Keratinocyte (primary cell): ENCODE measurements around the gene GRAMD4. TPM values are rescaled to one million over a fixed set of nuclear protein-coding genes. Genes with fewer than 3 reads are reported as not detected.

ENCODE experiments used
- DNase-seq: peaks from one replicate; pipeline ENCODE4 v3.0.0-alpha.2; 2011; ENCODE audit warnings: low read depth, missing footprints, low spot score
- FAIRE-seq: peaks from 2 replicates; lab custom pipeline; 2011; peaks lifted over from hg19 to GRCh38; lab: Jason Lieb, UNC
- H2AFZ ChIP-seq: 2 replicates; pipeline ENCODE4 v1.6.0; 2012; ENCODE audit warnings: low read length, control low read depth, inconsistent platforms; ENCODE audit not compliant: control insufficient read depth
- H3K27ac ChIP-seq: 2 replicates; pipeline ENCODE4 v1.5.1; 2011; ENCODE audit warnings: low read length; ENCODE audit not compliant: control insufficient read depth, insufficient read depth
- H3K27me3 ChIP-seq: 3 replicates; pipeline ENCODE4 v1.6.0; 2011; ENCODE audit warnings: low read length; ENCODE audit not compliant: control insufficient read depth, insufficient read depth; ENCODE audit errors: extremely low read depth
- H3K36me3 ChIP-seq, 2 experiments: 2 replicates in 1 of 2; 3 replicates in 1 of 2; pipeline ENCODE4 v1.5.1; 2011; ENCODE audit warnings: low read length in 2 of 2, mild to moderate bottlenecking in 1 of 2; ENCODE audit not compliant: control insufficient read depth in 2 of 2, insufficient read depth in 2 of 2; ENCODE audit errors: extremely low read depth in 1 of 2
- H3K4me1 ChIP-seq: 3 replicates; pipeline ENCODE4 v1.5.1; 2011; ENCODE audit warnings: low read length; ENCODE audit not compliant: control insufficient read depth, insufficient read depth; ENCODE audit errors: extremely low read depth
- H3K4me2 ChIP-seq: 3 replicates; pipeline ENCODE4 v1.6.0; 2011; ENCODE audit warnings: low read depth, low read length; ENCODE audit not compliant: control insufficient read depth, insufficient read depth; ENCODE audit errors: extremely low read depth
- H3K4me3 ChIP-seq, 3 experiments: fragments of 200-600 bp in 1 of 3; sonication (generic) in 1 of 3; 2 replicates in 2 of 3; 3 replicates in 1 of 3; pipeline ENCODE4 v1.5.1; 2011 to 2016; ENCODE audit warnings: low read length in 3 of 3, mild to moderate bottlenecking in 3 of 3, control low read depth in 2 of 3, inconsistent platforms in 1 of 3, low read depth in 1 of 3, mixed read lengths in 1 of 3, mixed run types in 1 of 3, moderate library complexity in 1 of 3; ENCODE audit not compliant: control insufficient read depth in 2 of 3, insufficient read depth in 2 of 3; ENCODE audit errors: extremely low read depth in 1 of 3
- H3K79me2 ChIP-seq: 2 replicates; pipeline ENCODE4 v1.6.0; 2012; ENCODE audit warnings: low read length; ENCODE audit not compliant: control insufficient read depth, insufficient read depth
- H3K9ac ChIP-seq: 3 replicates; pipeline ENCODE4 v1.6.0; 2011; ENCODE audit warnings: low read length; ENCODE audit not compliant: control insufficient read depth, insufficient read depth; ENCODE audit errors: extremely low read depth
- H3K9me1 ChIP-seq: 3 replicates; pipeline ENCODE4 v1.6.0; 2011; ENCODE audit warnings: low read length; ENCODE audit not compliant: control insufficient read depth, insufficient read depth; ENCODE audit errors: extremely low read depth
- H3K9me3 ChIP-seq: 2 replicates; pipeline ENCODE4 v1.5.1; 2012; ENCODE audit warnings: low read depth, low read length; ENCODE audit not compliant: control insufficient read depth
- H4K20me1 ChIP-seq: 3 replicates; pipeline ENCODE4 v1.6.0; 2011; ENCODE audit warnings: low read length; ENCODE audit not compliant: control insufficient read depth, insufficient read depth; ENCODE audit errors: extremely low read depth
- EZH2 ChIP-seq: IDR thresholded peaks from one replicate; pipeline ENCODE4 v1.6.1; 2012; ENCODE audit warnings: inconsistent platforms, mild to moderate bottlenecking, low read length, moderate library complexity
- dilution Hi-C: fragments of 300-500 bp; cut with MboI; formaldehyde crosslinking; loops from one replicate; pipeline ENCODE4 v1.7.0; 2020; ENCODE audit warnings: low sequenced_read_pairs; ENCODE audit not compliant: extremely low pct_ligation_motif_present
- polyA plus RNA-seq, 5 experiments: library from polyadenylated mRNA; depleted of rRNA in 3 of 5; stranded (reverse) in 3 of 5; stranded (forward) in 1 of 5; unstranded in 1 of 5; fragments of >200 nt; gene quantifications; 1 replicate in 1 of 5; 2 replicates in 3 of 5; 3 replicates in 1 of 5; pipeline versions ENCODE4 v1.2.1 to v1.2.3, GENCODE V29; 2011 to 2012; ENCODE audit warnings: missing spikeins in 2 of 5, low read depth in 1 of 5, low replicate concordance in 1 of 5
- TF ChIP-seq, protein P1 (sequence below), 3 experiments: IDR thresholded peaks in 1 of 3; conservative IDR thresholded peaks in 1 of 3; optimal IDR thresholded peaks in 1 of 3; 2 replicates in 2 of 3; 3 replicates in 1 of 3; pipeline versions ENCODE3 to v1.5.1; 2011; ENCODE audit warnings: low read length in 3 of 3, mild to moderate bottlenecking in 3 of 3, moderate library complexity in 2 of 3, control low read depth in 1 of 3, inconsistent platforms in 1 of 3; ENCODE audit not compliant: insufficient read depth in 2 of 3; ENCODE audit errors: extremely low read depth in 1 of 3

GRAMD4 gene
- polyA plus RNA-seq, 1 donor (not counting 4 experiments of a cell fraction or from before 2014, with no cell fraction given): 17.3 TPM

DNA sequence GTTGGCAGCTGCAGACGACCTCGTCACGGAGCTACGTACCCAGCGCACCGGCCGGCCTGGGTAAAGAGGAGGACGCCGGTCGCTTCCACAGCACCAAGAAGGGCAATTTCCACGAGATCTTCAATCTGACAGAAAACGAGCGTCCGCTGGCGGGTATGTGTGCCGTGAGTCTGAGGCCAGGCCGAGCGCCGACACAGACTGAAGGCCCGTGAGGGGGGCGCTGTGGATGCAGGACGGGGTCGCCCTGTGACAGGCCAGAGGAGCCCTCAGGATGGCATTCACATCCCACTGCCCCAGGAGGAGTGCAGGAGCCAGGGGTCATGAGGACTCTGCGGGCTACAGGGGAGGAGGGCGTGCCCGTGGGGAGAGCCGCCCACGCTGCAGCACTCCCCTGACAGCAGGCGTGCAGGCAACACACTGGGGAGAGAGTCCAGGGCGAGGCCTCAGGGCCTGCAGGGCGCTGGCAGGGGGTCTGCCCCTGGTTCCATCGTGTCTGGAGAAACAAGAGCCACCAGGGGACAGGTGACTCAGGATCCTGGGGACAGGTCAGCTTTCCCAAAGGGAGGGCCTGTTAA lies 53.6 kb downstream of the GRAMD4 start:
- no peaks in the 10 kb centered on the region for H3K9me1 ChIP-seq
- H3K36me3 ChIP-seq: peaks cover 0 to 7% of the 10 kb centered on the region in 2 experiments

DNA sequence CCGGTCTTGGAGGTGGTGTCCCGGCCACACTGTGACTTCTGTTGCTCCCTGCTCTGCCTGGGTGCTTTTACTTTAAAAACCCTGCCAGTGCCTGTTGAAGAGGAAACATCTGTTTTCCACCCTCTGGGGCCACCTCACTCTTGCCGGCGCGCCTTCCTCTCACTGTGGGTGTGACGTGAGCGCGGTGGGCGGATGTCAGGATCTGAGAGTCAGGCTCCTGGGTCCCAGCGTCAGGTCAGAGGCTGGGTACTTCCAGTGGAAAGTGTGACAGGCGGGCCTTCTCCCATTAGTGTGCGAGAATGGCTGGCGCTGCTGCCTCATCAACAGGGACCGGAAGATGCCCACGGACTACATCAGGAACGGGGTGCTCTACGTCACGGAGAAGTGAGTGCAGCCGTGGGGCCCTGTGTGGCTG lies 54.2 kb downstream of the GRAMD4 start:
- Histone ChIP-seq H3K4me2 (no peak overlapping the region), H3K27ac (no peak overlapping the region), H3K27me3 (no peaks in the 10 kb centered on the region), H3K36me3 (peaks cover 0 to 3% of the 10 kb centered on the region in 2 experiments), H3K9ac (no peak overlapping the region), H3K4me3 (no peak overlapping the region), H4K20me1 (no peaks in the 10 kb centered on the region), H3K4me1 (no peaks in the 10 kb centered on the region), H3K9me3 (no peaks in the 10 kb centered on the region), H3K9me1 (no peaks in the 10 kb centered on the region), H2AFZ (no peak overlapping the region), H3K79me2 (no peaks in the 10 kb centered on the region)
- FAIRE-seq (no peak), DNase-seq (no peak)
- dilution Hi-C loops: no loop called here
- no peak for TF ChIP-seq EZH2
- TF ChIP-seq, protein P1, sequence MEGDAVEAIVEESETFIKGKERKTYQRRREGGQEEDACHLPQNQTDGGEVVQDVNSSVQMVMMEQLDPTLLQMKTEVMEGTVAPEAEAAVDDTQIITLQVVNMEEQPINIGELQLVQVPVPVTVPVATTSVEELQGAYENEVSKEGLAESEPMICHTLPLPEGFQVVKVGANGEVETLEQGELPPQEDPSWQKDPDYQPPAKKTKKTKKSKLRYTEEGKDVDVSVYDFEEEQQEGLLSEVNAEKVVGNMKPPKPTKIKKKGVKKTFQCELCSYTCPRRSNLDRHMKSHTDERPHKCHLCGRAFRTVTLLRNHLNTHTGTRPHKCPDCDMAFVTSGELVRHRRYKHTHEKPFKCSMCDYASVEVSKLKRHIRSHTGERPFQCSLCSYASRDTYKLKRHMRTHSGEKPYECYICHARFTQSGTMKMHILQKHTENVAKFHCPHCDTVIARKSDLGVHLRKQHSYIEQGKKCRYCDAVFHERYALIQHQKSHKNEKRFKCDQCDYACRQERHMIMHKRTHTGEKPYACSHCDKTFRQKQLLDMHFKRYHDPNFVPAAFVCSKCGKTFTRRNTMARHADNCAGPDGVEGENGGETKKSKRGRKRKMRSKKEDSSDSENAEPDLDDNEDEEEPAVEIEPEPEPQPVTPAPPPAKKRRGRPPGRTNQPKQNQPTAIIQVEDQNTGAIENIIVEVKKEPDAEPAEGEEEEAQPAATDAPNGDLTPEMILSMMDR (optimal IDR thresholded peaks at IDR 0.05 in 1 of 3, IDR thresholded peaks at IDR 0.05 in 1 of 3, conservative IDR thresholded peaks at IDR 0.05 in 1 of 3; ENCODE audit: extremely low read depth in 1 of 3, insufficient read depth in 2 of 3, low read length in 3 of 3): no peak

More for the DNA sequence above, 53.6 kb downstream of the GRAMD4 start:
- Histone ChIP-seq H3K27me3 (no peaks in the 10 kb centered on the region), H3K4me3 (no peak overlapping the region), H3K9me3 (no peaks in the 10 kb centered on the region), H4K20me1 (no peaks in the 10 kb centered on the region), H3K4me2 (no peak overlapping the region), H3K4me1 (no peaks in the 10 kb centered on the region), H2AFZ (no peak overlapping the region), H3K27ac (no peak overlapping the region), H3K9ac (no peak overlapping the region), H3K79me2 (no peaks in the 10 kb centered on the region)
- no peak for TF ChIP-seq EZH2
- TF ChIP-seq, protein P1 (optimal IDR thresholded peaks at IDR 0.05 in 1 of 3, IDR thresholded peaks at IDR 0.05 in 1 of 3, conservative IDR thresholded peaks at IDR 0.05 in 1 of 3; ENCODE audit: extremely low read depth in 1 of 3, insufficient read depth in 2 of 3, low read length in 3 of 3): no peak
- dilution Hi-C loops: no loop called here
- FAIRE-seq: no peak
- DNase-seq: no peak
